GM23338 (cell line): Measurements from ENCODE around the gene ALKAL2. TPM values are rescaled to one million over a fixed set of nuclear protein-coding genes. Genes with fewer than 3 reads are reported as not detected.

Experiments used
- ATAC-seq: fragments of 200-7000 bp; cut with Tn5 transposase; 3 replicates; pipeline ENCODE4 v1.9.1; 2020
- DNase-seq: peaks from one replicate; pipeline ENCODE4 v3.0.0-alpha.2; 2015; ENCODE audit warnings: low spot score
- H2AFZ ChIP-seq: fragments of 200-600 bp; sonication (generic); 2 replicates; pipeline ENCODE4 v1.8.0; 2016; ENCODE audit warnings: antibody characterized with exemption, mild to moderate bottlenecking, moderate library complexity
- H3F3A ChIP-seq: fragments of 200-600 bp; sonication (generic); replicated peaks from 2 replicates; pipeline ENCODE4 v1.8.0; 2017; ENCODE audit warnings: antibody characterized with exemption, mixed run types, low read depth
- H3K27ac ChIP-seq: fragments of 200-600 bp; sonication (generic); 2 replicates; pipeline ENCODE4 v1.6.1; 2016; ENCODE audit warnings: low read depth
- H3K27me3 ChIP-seq: fragments of 200-600 bp; sonication (generic); 2 replicates; pipeline ENCODE4 v1.8.0; 2016; ENCODE audit warnings: mild to moderate bottlenecking, mixed run types, moderate library complexity; ENCODE audit not compliant: insufficient read depth
- H3K36me3 ChIP-seq: fragments of 200-600 bp; sonication (generic); 2 replicates; pipeline ENCODE4 v1.8.0; 2016; ENCODE audit warnings: mild to moderate bottlenecking; ENCODE audit not compliant: insufficient read depth
- H3K4me1 ChIP-seq: fragments of 200-600 bp; sonication (generic); 2 replicates; pipeline ENCODE4 v1.8.0; 2016; ENCODE audit warnings: mild to moderate bottlenecking, moderate library complexity; ENCODE audit not compliant: insufficient read depth
- H3K4me2 ChIP-seq: fragments of 200-600 bp; sonication (generic); 2 replicates; pipeline ENCODE4 v1.7.1; 2017; ENCODE audit warnings: mixed run types
- H3K4me3 ChIP-seq: fragments of 200-600 bp; sonication (generic); 2 replicates; pipeline ENCODE4 v1.6.1; 2016; ENCODE audit warnings: mixed run types
- H3K79me2 ChIP-seq: fragments of 200-600 bp; sonication (generic); replicated peaks from 2 replicates; pipeline ENCODE4 v1.8.0; 2017; ENCODE audit warnings: mild to moderate bottlenecking; ENCODE audit not compliant: insufficient read depth
- H3K9me2 ChIP-seq: fragments of 200-600 bp; sonication (generic); 2 replicates; pipeline ENCODE4 v1.8.0; 2017; ENCODE audit not compliant: insufficient read depth
- H4K20me1 ChIP-seq: fragments of 200-600 bp; sonication (generic); replicated peaks from 2 replicates; pipeline ENCODE4 v1.8.0; 2017; ENCODE audit warnings: mild to moderate bottlenecking; ENCODE audit not compliant: insufficient read depth
- H3K27ac Mint-ChIP-seq: 2 replicates; pipeline ENCODE4 v1.8.0; 2020; ENCODE audit warnings: inconsistent platforms, mild to moderate bottlenecking, moderate library complexity, mixed read lengths
- H3K27me3 Mint-ChIP-seq: 3 replicates; pipeline ENCODE4 v1.8.0; 2022; ENCODE audit warnings: low read depth, mild to moderate bottlenecking, moderate library complexity, mixed read lengths, inconsistent platforms; ENCODE audit not compliant: insufficient read depth, poor library complexity
- H3K36me3 Mint-ChIP-seq: 3 replicates; pipeline ENCODE4 v1.8.0; 2021; ENCODE audit warnings: low read depth, mild to moderate bottlenecking, inconsistent platforms, moderate library complexity, mixed read lengths
- H3K4me1 Mint-ChIP-seq: 3 replicates; pipeline ENCODE4 v1.8.0; 2020; ENCODE audit warnings: mild to moderate bottlenecking, inconsistent platforms, mixed read lengths
- H3K4me3 Mint-ChIP-seq: 3 replicates; pipeline ENCODE4 v1.8.0; 2021; ENCODE audit warnings: moderate library complexity, mild to moderate bottlenecking, inconsistent platforms, mixed read lengths
- H3K9me3 Mint-ChIP-seq: 3 replicates; pipeline ENCODE4 v1.8.0; 2020; ENCODE audit warnings: moderate library complexity, mild to moderate bottlenecking, inconsistent platforms, mixed read lengths
- CREB1 ChIP-seq: fragments of 250-450 bp; sonication (Bioruptor Pico); IDR thresholded peaks from 2 replicates; pipeline ENCODE4 v1.5.0; 2020; ENCODE audit warnings: low read depth, mild to moderate bottlenecking, moderate library complexity
- ETS1 ChIP-seq: IDR thresholded peaks from 2 replicates; pipeline ENCODE4 v1.6.1; 2016; ENCODE audit warnings: antibody characterized with exemption
- EZH2phosphoT487 ChIP-seq: fragments of 200-600 bp; sonication (generic); IDR thresholded peaks from one replicate; pipeline ENCODE4 v1.8.1; 2018; ENCODE audit warnings: antibody characterized with exemption; ENCODE audit not compliant: unreplicated experiment
- JUNB ChIP-seq: IDR thresholded peaks from one replicate; pipeline ENCODE4 v1.6.1; 2016; ENCODE audit warnings: antibody characterized with exemption; ENCODE audit not compliant: unreplicated experiment
- NANOG ChIP-seq: IDR thresholded peaks from 2 replicates; pipeline ENCODE4 v1.6.1; 2016; ENCODE audit warnings: antibody characterized with exemption, borderline replicate concordance
- STAT1 ChIP-seq: IDR thresholded peaks from one replicate; pipeline ENCODE4 v1.6.1; 2016; ENCODE audit warnings: antibody characterized with exemption; ENCODE audit not compliant: unreplicated experiment
- ZNF114 ChIP-seq: fragments of 250-450 bp; sonication (Bioruptor Pico); IDR thresholded peaks from 2 replicates; pipeline ENCODE4 v1.5.0; 2020; ENCODE audit warnings: mild to moderate bottlenecking, moderate library complexity
- ZNF331 ChIP-seq: fragments of 250-450 bp; sonication (Bioruptor Pico); IDR thresholded peaks from 2 replicates; pipeline ENCODE4 v1.5.0; 2020; ENCODE audit warnings: low read depth, mild to moderate bottlenecking, moderate library complexity
- ZNF462 ChIP-seq: fragments of 250-450 bp; sonication (Bioruptor Pico); IDR thresholded peaks from 2 replicates; pipeline ENCODE4 v1.5.0; 2020; ENCODE audit warnings: mild to moderate bottlenecking, moderate library complexity
- polyA plus RNA-seq: library from polyadenylated mRNA; unstranded; fragments of >200 nt; fragmentation: Nextera tagmentation; extraction: Ambion mirVana; gene quantifications from 2 replicates; pipeline ENCODE4 v1.2.1, GENCODE V29; 2016
- total RNA-seq: library from RNA; depleted of rRNA; stranded (reverse); fragments of >200 nt; shearing (Covaris generic); gene quantifications from 2 replicates; pipeline ENCODE4 v1.2.3, GENCODE V29; 2014

Gene ALKAL2
- total and polyA plus RNA-seq, 2 experiments from 2014 or later: 6.4 to 12.1 TPM

- TF ChIP-seq ZNF462 (CRISPR knock-in tag) (no peak), EZH2phosphoT487 (no peak), ZNF331 (CRISPR knock-in tag) (no peak), ZNF114 (no peak), ETS1 (no peak), JUNB (no peak), NANOG (no peak)
These were observed 38.3 kb downstream of the ALKAL2 start (continued) for GRCh38 chr2:249538-250042.

- H3K36me3 ChIP-seq: peaks cover 3% of the 10 kb centered on the region; the same call in 1 of the 2 replicates
- H2AFZ ChIP-seq: no peak overlapping the region
- peaks cover 4% of the 10 kb centered on the region; the same call in 1 of the 2 replicates for H3K4me1 ChIP-seq
- H3K79me2 ChIP-seq: no peaks in the 10 kb centered on the region
- Mint-ChIP-seq H3K9me3 (no peaks in the 10 kb centered on the region; the same call in 2 of the 3 replicates), H3K27me3 (no peaks in the 10 kb centered on the region), H3K4me1 (peaks cover 15% of the 10 kb centered on the region), H3K27ac (no peak overlapping the region; the same call in 1 of the 2 replicates), H3K36me3 (peaks cover 17% of the 10 kb centered on the region; the same call in 2 of the 3 replicates), H3K4me3 (no peak overlapping the region)
- no peaks in the 10 kb centered on the region for H3K9me2 ChIP-seq
- no peaks in the 10 kb centered on the region for H4K20me1 ChIP-seq
- H3K27ac ChIP-seq: no peak overlapping the region
- no peak overlapping the region for H3K4me3 ChIP-seq
- no peaks in the 10 kb centered on the region for H3F3A ChIP-seq
- DNase-seq (no peak), ATAC-seq (no peak)
- no peaks in the 10 kb centered on the region for H3K27me3 ChIP-seq
- no peak overlapping the region for H3K4me2 ChIP-seq
- TF ChIP-seq JUNB (no peak), ZNF462 (CRISPR knock-in tag) (no peak), ZNF114 (no peak), STAT1 (no peak), CREB1 (CRISPR knock-in tag) (no peak), EZH2phosphoT487 (no peak)
These were observed 39.2 kb downstream of the ALKAL2 start for GRCh38 chr2:248724-249123.
